HG02870 (cell line): ENCODE results near the gene SH3D19.
A peak's percentile ranks its signal among the peaks of the same experiment; 100 is the strongest.
"Not testable (repeated sequence)": the region's sequence is repeated elsewhere in the genome, so short reads cannot be mapped to it uniquely, and the experiment has no call there.

Source experiments
- ATAC-seq: cut with Tn5 transposase; IDR thresholded peaks from one replicate; pipeline ENCODE4 v1.9.1; 2021; ENCODE audit warnings: mild to moderate bottlenecking, moderate library complexity; ENCODE audit not compliant: unreplicated experiment

Gene SH3D19

GRCh38 chr4:151323667-151324066 lies 1.7 kb downstream of the SH3D19 start:
- ATAC-seq: no peak

- no peak for ATAC-seq
Observed at GRCh38 chr4:151322570-151322969, 2.8 kb downstream of the SH3D19 start.

GRCh38 chr4:151322161-151322560 lies 3.2 kb downstream of the SH3D19 start:
- ATAC-seq: not testable (repeated sequence)

- no peak for ATAC-seq
Observed at GRCh38 chr4:151321586-151321985, 3.8 kb downstream of the SH3D19 start.

- no peak for ATAC-seq
Observed at GRCh38 chr4:151319490-151319889, 5.9 kb downstream of the SH3D19 start.

GRCh38 chr4:151318307-151319006 lies 6.9 kb downstream of the SH3D19 start:
- ATAC-seq: no peak

- ATAC-seq: no peak
Observed at GRCh38 chr4:151316645-151317044, 8.8 kb downstream of the SH3D19 start.

GRCh38 chr4:151315212-151315886 lies 10.1 kb downstream of the SH3D19 start:
- no peak for ATAC-seq

- no peak for ATAC-seq
Observed at GRCh38 chr4:151314479-151314878, 10.9 kb downstream of the SH3D19 start.

- ATAC-seq: no peak
Observed at GRCh38 chr4:151314010-151314355, 11.4 kb downstream of the SH3D19 start.

GRCh38 chr4:151313306-151314009 lies 11.9 kb downstream of the SH3D19 start:
- ATAC-seq: no peak

GRCh38 chr4:151310124-151310728 lies 15.2 kb downstream of the SH3D19 start:
- ATAC-seq: no peak

GRCh38 chr4:151304755-151305154 lies 20.6 kb downstream of the SH3D19 start:
- peak; percentile 80 for ATAC-seq

- no peak for ATAC-seq
Observed at GRCh38 chr4:151304226-151304625, 21.2 kb downstream of the SH3D19 start.

GRCh38 chr4:151302432-151302831 lies 23.0 kb downstream of the SH3D19 start:
- no peak for ATAC-seq

- no peak for ATAC-seq
Observed at GRCh38 chr4:151297170-151297569, 28.2 kb downstream of the SH3D19 start.

GRCh38 chr4:151296227-151296626 lies 29.2 kb downstream of the SH3D19 start:
- ATAC-seq: no peak

GRCh38 chr4:151294833-151295496 lies 30.4 kb downstream of the SH3D19 start:
- ATAC-seq: no peak

GRCh38 chr4:151292038-151292437 lies 33.4 kb downstream of the SH3D19 start:
- no peak for ATAC-seq

- no peak for ATAC-seq
Observed at GRCh38 chr4:151291485-151291884, 33.9 kb downstream of the SH3D19 start.

GRCh38 chr4:151287409-151287808 lies 38.0 kb downstream of the SH3D19 start:
- ATAC-seq: no peak
